HK-2 (cell line): ENCODE results near the gene GNG12.

Experiments
- DNase-seq: peaks from one replicate; pipeline ENCODE4 v3.0.0-alpha.2; 2018; ENCODE audit not compliant: unreplicated experiment

Gene GNG12

DNA sequence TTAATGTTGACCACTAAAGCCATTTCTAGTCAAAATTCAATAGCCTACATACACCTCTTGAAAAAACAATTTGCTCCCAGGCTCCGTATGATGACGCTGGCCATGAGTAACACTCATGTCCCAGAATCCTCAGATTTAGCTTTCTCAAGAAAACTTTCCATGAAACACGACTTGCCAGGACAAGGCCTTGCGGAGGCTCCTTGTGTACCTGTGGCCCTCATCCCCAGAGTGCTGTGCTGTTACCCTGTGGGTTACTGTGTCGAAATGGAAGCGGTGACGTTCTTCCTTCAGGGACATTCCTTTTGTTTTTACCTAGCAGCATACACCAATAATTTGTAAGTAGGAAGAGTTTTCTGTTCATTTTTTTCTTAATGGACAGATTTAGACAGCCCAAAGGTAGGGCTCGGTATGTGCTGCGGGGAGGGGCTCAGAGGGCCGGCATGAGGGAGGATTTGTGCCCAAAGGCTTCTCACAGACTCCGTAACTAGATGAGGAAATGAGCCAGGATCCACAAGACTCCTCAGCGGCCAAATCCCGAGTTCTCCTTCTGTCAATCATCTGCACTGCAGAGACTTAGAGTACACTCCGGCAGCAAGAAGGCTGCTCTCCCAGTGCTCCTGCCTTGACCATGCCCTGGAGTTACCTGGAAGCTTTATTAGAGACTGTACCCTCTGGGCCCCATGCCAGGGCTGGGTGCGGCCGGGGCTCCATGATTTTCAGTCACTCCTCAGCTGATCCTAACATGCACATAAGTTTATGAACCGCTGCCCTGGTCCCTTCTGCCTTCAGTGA lies 17.8 kb downstream of the GNG12 start:
- DNase-seq, result no peak

GRCh38 chr1:67814121-67814772 lies 19.0 kb downstream of the GNG12 start:
- no peak for DNase-seq

GRCh38 chr1:67812226-67812625 lies 21.0 kb downstream of the GNG12 start:
- DNase-seq, result no peak

DNA sequence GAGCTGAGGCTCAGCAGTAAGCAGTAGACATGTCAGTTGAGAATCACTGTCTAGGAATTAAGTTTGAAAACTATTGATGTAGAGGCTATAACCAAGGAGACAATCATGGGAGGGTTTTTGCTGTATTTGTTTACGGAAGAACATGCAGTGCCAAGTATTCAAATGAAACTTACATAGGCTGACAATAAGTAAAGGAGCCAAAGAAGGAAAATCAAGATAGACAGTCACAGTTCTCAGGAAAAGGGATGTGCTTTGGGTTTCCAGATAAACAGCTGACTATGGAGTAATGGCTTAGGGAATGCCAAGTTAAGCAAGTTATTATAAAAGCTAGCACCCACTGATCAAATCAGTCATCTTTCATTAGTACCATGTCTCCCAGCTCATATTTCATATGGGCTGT lies 21.5 kb downstream of the GNG12 start:
- no peak for DNase-seq

- no peak for DNase-seq
Observed at GRCh38 chr1:67809887-67810286, 23.4 kb downstream of the GNG12 start.

GRCh38 chr1:67807282-67807681 lies 26.0 kb downstream of the GNG12 start:
- no peak for DNase-seq

GRCh38 chr1:67804710-67805109 lies 28.6 kb downstream of the GNG12 start:
- DNase-seq, result no peak

- peak; percentile 33 for DNase-seq
Observed at GRCh38 chr1:67803380-67804279, 29.6 kb downstream of the GNG12 start.

DNA sequence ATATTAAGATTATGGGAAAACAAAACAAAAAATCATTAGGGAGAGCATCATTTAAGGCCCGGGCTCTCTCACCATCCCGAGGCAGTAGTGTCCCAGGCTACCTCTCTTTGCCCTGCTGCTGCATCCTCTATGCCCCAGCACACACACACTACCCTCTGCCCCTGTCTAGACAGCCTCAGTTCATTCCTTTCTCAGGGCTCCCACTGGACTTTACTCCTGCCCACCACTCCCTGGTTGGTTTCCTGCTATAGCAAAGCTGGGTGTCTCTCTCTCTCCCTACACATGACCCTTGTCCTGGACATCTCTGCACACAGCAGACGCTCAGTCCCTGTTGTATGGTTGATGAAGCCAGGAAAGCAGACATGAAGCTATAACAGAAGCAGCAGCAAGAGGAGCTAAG lies 30.7 kb downstream of the GNG12 start:
- peak; percentile 31 for DNase-seq

- DNase-seq, result peak; percentile 57
Observed at GRCh38 chr1:67801903-67802302, 31.4 kb downstream of the GNG12 start.

- no peak for DNase-seq
Observed at GRCh38 chr1:67795179-67795912, 37.9 kb downstream of the GNG12 start.

DNA sequence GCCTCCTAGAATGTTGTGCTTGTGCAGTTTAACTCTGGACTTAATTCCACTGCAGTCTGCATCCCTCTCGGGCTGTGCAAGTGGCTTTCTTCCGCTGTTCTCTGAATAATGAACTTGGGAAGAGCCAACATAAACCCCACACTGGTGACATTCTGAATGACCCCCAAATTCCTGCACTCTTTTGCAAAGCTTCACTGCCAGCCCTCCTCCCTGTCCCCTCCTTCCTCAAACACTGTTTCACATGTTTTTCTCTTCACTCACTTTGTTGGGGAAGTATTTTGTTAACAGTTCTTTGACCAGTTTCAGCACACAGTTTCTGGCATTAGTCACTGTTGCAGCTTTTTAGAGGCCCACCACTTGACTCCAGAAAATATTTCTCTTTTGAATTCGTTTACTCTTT lies 39.7 kb downstream of the GNG12 start:
- DNase-seq, result no peak

DNA sequence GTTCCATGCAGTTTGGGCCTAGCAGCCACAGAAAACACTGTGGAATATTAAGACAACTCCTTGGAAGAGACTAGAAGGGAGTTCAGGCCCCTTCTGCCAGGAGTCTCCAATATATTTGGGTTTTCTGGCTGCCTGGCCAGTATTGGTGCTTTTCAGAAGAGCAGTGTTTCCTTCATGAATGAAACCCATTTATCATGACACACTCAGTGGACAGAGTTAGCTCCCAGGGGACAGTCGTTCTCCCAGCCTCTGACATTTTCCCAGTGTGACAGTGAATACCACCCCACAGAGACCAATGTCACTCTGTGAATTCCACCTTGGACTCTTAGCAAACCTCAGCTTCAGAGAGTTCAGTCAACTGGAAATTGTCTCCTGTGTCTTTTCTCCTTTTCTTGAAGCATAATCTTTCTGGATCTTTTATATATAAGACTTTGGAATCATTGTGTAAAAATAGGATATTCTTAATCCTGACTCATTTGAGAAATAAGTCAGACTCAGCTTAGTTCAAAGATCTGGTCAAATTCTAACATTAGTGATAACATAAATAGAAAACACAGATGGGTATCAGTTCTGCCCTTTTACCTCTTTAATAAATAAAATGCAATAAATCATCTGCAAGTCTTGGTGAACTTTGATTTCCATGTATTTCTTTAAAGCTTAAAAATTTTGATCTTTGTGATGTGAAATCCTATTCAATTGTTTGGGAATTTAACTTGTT lies 40.4 kb downstream of the GNG12 start:
- DNase-seq, result no peak

- no peak for DNase-seq
Observed at GRCh38 chr1:67792103-67792502, 41.2 kb downstream of the GNG12 start.

DNA sequence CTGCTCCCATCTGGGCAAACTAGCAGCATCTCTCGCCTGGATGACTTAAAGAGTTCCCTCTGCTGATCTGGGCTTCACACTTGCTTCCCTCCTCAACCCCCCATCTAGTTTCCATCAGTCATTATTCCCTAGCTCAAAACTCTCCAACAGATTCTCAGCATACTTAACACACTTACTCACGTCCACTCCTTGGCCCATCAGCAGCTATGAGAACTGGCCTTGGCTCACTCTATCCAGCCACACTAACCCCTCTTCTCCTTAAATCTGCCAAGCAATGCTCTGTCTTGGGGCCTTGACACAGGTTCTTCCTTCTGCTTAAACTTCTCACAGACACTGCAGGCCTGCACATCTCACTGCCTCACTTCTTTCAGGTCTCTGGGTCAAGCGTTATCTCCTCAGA lies 41.6 kb downstream of the GNG12 start:
- DNase-seq, result peak; percentile 61

DNA sequence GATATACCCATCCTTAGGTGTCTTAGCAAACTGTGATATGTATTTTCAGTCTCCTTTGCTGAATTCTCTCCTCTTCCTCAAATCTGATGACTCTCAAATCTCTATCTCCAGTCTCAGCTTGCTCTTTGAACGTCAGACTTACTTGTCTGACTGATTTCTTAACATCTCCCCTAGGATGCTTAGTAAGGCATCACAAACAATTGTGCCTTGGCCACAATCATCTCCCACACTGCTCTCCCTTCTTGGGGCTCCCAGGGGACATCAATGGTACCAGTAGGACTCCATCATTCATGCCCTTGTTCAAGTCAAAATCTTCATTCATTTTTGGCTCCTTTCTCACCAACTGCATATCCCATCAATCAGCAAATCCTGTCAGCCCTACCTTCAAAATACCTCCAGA lies 42.0 kb downstream of the GNG12 start:
- no peak for DNase-seq

GRCh38 chr1:67790201-67790692 lies 43.0 kb downstream of the GNG12 start:
- no peak for DNase-seq

GRCh38 chr1:67789551-67789950 lies 43.7 kb downstream of the GNG12 start:
- no peak for DNase-seq

DNA sequence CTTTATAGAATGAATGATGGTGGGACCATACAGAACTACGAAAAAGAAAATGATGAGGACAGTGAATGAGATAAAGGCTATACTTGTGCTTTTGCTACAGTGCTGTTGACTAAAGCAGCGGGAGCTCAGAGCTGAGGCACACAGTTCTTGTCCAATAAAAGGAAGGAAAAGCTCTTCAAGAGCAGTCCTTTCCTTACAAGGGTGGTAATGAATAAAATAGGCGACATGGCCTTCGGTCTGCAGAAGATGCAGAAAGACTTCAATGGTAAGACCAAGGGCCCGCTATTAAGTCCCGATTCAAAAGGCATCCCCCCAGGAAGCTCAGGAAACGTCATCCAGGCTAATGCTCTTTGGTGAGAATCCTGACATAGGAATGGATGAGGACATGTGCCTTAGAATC lies 44.4 kb downstream of the GNG12 start:
- no peak for DNase-seq

- DNase-seq, result no peak
Observed at GRCh38 chr1:67788238-67788790, 45.0 kb downstream of the GNG12 start.

DNA sequence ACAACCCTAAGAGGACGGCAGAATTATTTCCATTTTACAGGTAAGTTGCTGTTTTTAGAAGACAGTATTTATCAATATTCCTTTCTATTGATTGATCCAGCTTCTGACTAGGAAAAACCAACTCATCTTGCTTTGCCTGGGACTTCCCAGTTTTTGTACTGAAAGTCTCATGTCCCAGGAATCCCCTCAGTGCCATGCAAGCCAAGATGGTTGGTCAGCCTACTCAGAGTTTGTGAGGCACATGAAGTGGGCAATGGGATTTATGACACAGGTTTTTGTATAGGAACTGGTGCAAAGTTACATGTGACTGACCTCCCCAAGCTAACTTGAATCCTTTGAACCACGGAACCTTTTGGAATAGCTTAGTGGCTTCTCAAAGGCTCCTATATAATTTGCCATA lies 45.5 kb downstream of the GNG12 start:
- DNase-seq, result no peak
